Measurements from ENCODE around the gene EEIG2.

- TF ChIP-seq CTCF (IDR thresholded peaks at IDR 0.05) (no peak), POLR2A (IDR thresholded peaks at IDR 0.05) (no peak)
These were observed 40.6 kb downstream of the EEIG2 start for GRCh38 chr1:108600504-108600903.

All from body of pancreas (tissue), 4 donors.